Measurements from ENCODE around the gene TRMT2A. TPM values are rescaled to one million over a fixed set of nuclear protein-coding genes. Genes with fewer than 3 reads are reported as not detected.
A peak's percentile ranks its signal among the peaks of the same experiment; 100 is the strongest.

The TRMT2A gene
- total and polyA plus RNA-seq, 2 of the 8 experiments (the other 6 are each of a cell fraction or from before 2014, with no cell fraction given), result 44.9 to 50.3 TPM

GRCh38 chr22:20069331-20070042 lies 47.5 kb downstream of the TRMT2A start:
- no peak overlapping the region for H4K5ac ChIP-seq (ENCODE audit: insufficient read length, low read depth, low read length)
- no peak overlapping the region for H3K27ac ChIP-seq (ENCODE audit: low read depth, low read length)
- no peak overlapping the region for H3K4ac ChIP-seq (replicated peaks; ENCODE audit: insufficient read length, low read depth, low read length)
- CTCF ChIA-PET (ENCODE audit: partially characterized antibody), result interaction anchor here (0.6 to 1.7 kb wide), 3 partner anchors 9 to 380 kb away, joined by 3 to 8 read pairs (median 4); no protein-coding TSS in a partner anchor
- H3K79me1 ChIP-seq (ENCODE audit: low read depth, low read length), result no peaks in the 10 kb centered on the region
- no peak overlapping the region for H3K18ac ChIP-seq (ENCODE audit: extremely low read depth, low read length)
- H3K4me1 ChIP-seq (replicated peaks in 1 of 4; ENCODE audit: control insufficient read depth in 3 of 4, insufficient read depth in 4 of 4, low read length in 3 of 4), result no peaks in the 10 kb centered on the region
- no peak overlapping the region for H2BK120ac ChIP-seq (replicated peaks; ENCODE audit: low read depth, low read length)
- no peak overlapping the region for H4K91ac ChIP-seq (replicated peaks; ENCODE audit: insufficient read length, low read length)
- H4K20me1 ChIP-seq (replicated peaks in 1 of 2; ENCODE audit: control insufficient read depth in 1 of 2, insufficient read depth in 2 of 2, low read length in 2 of 2), result peaks cover 0 to 3% of the 10 kb centered on the region in 2 experiments
- no peak overlapping the region for H3K23ac ChIP-seq (ENCODE audit: insufficient read length)
- H3K79me2 ChIP-seq (ENCODE audit: control insufficient read depth in 1 of 2, insufficient read depth in 2 of 2, low read length in 2 of 2), result no peaks in the 10 kb centered on the region
- peak overlapping the region; percentile 38; the same call in 1 of the 2 replicates for H4K8ac ChIP-seq (ENCODE audit: extremely low read depth, insufficient read depth, low read length)
- no peak overlapping the region for H3K4me2 ChIP-seq (ENCODE audit: insufficient read depth in 1 of 2, low read depth in 2 of 2, low read length in 2 of 2)
- H2BK15ac ChIP-seq (ENCODE audit: low read length), result no peak overlapping the region
- no peaks in the 10 kb centered on the region for H3K9me3 ChIP-seq (ENCODE audit: insufficient read depth in 2 of 2, low read depth in 1 of 2, low read length in 1 of 2)
- no peak overlapping the region for H3K4me3 ChIP-seq (ENCODE audit: extremely low read depth in 1 of 4, insufficient read depth in 2 of 4, low read depth in 3 of 4, low read length in 4 of 4)
- no peak overlapping the region for H2BK20ac ChIP-seq (ENCODE audit: low read length)
- H2BK5ac ChIP-seq (ENCODE audit: low read depth, low read length), result no peak overlapping the region
- no peak for DNase-seq (ENCODE audit: low read depth in 1 of 2, low spot score in 2 of 2)
- no peaks in the 10 kb centered on the region for H3K23me2 ChIP-seq (ENCODE audit: low read depth, low read length)
- no peak overlapping the region for H2AK5ac ChIP-seq (ENCODE audit: low read depth, low read length)
- H3K27me3 ChIP-seq (replicated peaks in 1 of 4; ENCODE audit: control insufficient read depth in 3 of 4, extremely low read depth in 1 of 4, insufficient read depth in 3 of 4, low read length in 3 of 4), result peaks cover 0 to 3% (median 0%) of the 10 kb centered on the region in 4 experiments; a peak in 3 of 7 replicates
- POLR2A ChIA-PET (ENCODE audit: partially characterized antibody), result interaction anchor here (1.0 to 1.9 kb wide), 3 partner anchors 9 to 117 kb away, joined by 3 to 5 read pairs (median 4); no protein-coding TSS in a partner anchor
- H3K56ac ChIP-seq (replicated peaks; ENCODE audit: insufficient read length, low read depth, low read length), result no peak overlapping the region
- no peak overlapping the region for H3K9ac ChIP-seq (replicated peaks in 1 of 4; ENCODE audit: extremely low read depth in 1 of 4, low read depth in 3 of 4, low read length in 3 of 4)
- no peak overlapping the region for H2BK12ac ChIP-seq (ENCODE audit: low read depth, low read length)
- no peak for FAIRE-seq
- H2AFZ ChIP-seq (ENCODE audit: low read length), result no peak overlapping the region
- no peaks in the 10 kb centered on the region for H3K36me3 ChIP-seq (ENCODE audit: control insufficient read depth in 2 of 4, insufficient read depth in 4 of 4, low read length in 3 of 4)
- no peak overlapping the region for H3K14ac ChIP-seq (ENCODE audit: insufficient read length)
- WGBS, 2 experiments (ENCODE audit: extremely low coverage in 1 of 2, insufficient coverage in 1 of 2, insufficient read length in 1 of 2, insufficient replicate concordance in 2 of 2, low coverage in 1 of 2, low lambda C conversion rate in 2 of 2, missing lambda C conversion rate in 1 of 2), result 90% methylated on average over 6 of the region's 7 CpGs; no CpG with 5 or more reads in 1 of the 2 experiments
- TF ChIP-seq KDM4A (IDR thresholded peaks at IDR 0.05; ENCODE audit: low read depth, low read length, severe bottlenecking), result no peak
- TF ChIP-seq JUND (IDR thresholded peaks at IDR 0.05; ENCODE audit: low read length), result no peak
- no peak for TF ChIP-seq SIN3A (conservative IDR thresholded peaks at IDR 0.05 in 1 of 2, IDR thresholded peaks at IDR 0.05 in 1 of 2; ENCODE audit: low read depth in 1 of 2, low read length in 2 of 2)
- TF ChIP-seq POLR2AphosphoS5 (IDR thresholded peaks at IDR 0.05; ENCODE audit: low read depth, low read length), result no peak
- no peak for TF ChIP-seq HDAC2 (IDR thresholded peaks at IDR 0.05; ENCODE audit: borderline replicate concordance in 1 of 2, low read depth in 2 of 2, low read length in 2 of 2)
- no peak for TF ChIP-seq CEBPB (IDR thresholded peaks at IDR 0.05; ENCODE audit: low read depth, low read length)
- no peak for TF ChIP-seq YY1 (IDR thresholded peaks at IDR 0.05; ENCODE audit: low read depth, low read length)
- TF ChIP-seq, protein P1, sequence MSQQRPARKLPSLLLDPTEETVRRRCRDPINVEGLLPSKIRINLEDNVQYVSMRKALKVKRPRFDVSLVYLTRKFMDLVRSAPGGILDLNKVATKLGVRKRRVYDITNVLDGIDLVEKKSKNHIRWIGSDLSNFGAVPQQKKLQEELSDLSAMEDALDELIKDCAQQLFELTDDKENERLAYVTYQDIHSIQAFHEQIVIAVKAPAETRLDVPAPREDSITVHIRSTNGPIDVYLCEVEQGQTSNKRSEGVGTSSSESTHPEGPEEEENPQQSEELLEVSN (IDR thresholded peaks at IDR 0.05), result no peak
- no peak for TF ChIP-seq RNF2 (IDR thresholded peaks at IDR 0.05; ENCODE audit: borderline replicate concordance, low read depth, low read length, missing control alignments, poor library complexity, severe bottlenecking)
- TF ChIP-seq NRF1 (IDR thresholded peaks at IDR 0.05; ENCODE audit: low read depth, low read length), result no peak
